ENCODE measurements around the gene MAX. TPM values are rescaled to one million over a fixed set of nuclear protein-coding genes. Genes with fewer than 3 reads are reported as not detected.

The MAX gene
- polyA plus RNA-seq, 4 donors: 42.9 to 127 (median 71.0) TPM

DNA sequence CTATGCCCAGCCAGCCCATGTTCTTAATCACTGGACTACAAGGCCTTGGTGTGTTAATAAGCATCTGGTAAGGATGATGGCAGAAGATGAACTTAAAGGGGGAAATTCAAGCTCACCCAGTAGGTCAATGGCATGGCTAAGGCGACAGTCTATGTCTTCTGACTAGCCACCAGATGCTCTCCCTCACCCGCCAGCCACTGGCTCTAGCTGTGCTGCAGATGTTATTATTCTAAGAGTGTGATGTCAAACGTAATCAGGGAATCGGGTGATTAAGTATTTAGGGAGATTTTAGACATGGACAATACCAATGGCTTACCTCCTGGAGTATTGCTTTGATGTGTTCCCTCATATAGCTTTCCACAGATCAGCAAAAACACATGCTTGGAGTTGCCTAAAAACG, 39.2 kb upstream of the MAX start:
- FAIRE-seq: no peak
- no peaks in the 10 kb centered on the region for H3K27me3 ChIP-seq (ENCODE audit: control insufficient read depth in 3 of 3, insufficient read depth in 3 of 3, low read length in 3 of 3)
- no peaks in the 10 kb centered on the region for H3K36me3 ChIP-seq (ENCODE audit: control insufficient read depth in 3 of 3, insufficient read depth in 2 of 3, low read depth in 1 of 3, low read length in 3 of 3)
- no peak for DNase-seq
- no peak overlapping the region for H3K27ac ChIP-seq (ENCODE audit: low read depth in 1 of 3, low read length in 2 of 3)
- no peaks in the 10 kb centered on the region for H3K9me3 ChIP-seq (ENCODE audit: control insufficient read depth in 2 of 2, insufficient read depth in 1 of 2, low read depth in 1 of 2, low read length in 1 of 2)
- H3K4me1 ChIP-seq (ENCODE audit: control insufficient read depth in 3 of 3, insufficient read depth in 2 of 3, low read depth in 1 of 3, low read length in 2 of 3): peaks cover 0 to 10% (median 0%) of the 10 kb centered on the region in 3 donors
- 78 to 88% (median 79%) methylated on average over 5 of the region's 5 CpGs for WGBS, 3 donors
- no peak overlapping the region for H3K4me3 ChIP-seq (ENCODE audit: low read depth in 1 of 3, low read length in 3 of 3)

DNA sequence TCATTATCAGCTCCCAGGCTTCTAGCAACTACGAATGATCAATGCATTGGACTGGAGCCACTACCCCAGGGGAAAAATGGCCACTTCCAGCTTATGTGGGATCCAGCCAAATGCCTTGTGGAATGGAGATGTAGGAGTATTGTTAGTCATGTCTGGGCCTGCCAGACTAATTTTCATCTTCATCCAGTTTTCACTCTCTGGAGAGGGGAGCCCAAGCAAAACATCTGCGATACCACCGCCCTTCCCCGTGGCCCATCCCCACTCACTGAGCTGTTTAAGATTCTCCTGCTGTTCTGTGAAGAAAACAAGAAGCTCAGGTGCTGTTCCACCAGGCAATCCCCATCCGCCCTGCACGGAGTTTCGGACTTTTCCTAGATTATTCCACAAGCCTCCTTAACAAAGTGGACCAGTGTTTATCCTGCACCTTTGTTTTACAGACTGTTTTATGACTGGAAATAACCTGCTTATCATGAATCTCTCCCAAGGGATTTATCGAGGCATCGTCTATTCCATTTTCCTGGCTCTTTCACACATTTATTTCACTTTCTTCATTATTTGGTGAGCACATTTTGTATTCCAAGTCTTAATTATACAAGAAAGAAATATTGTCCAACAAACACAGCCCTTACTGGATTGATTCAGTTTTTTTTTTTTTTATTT, 35.5 kb upstream of the MAX start:
- Histone ChIP-seq H3K27me3 (ENCODE audit: control insufficient read depth in 3 of 3, insufficient read depth in 3 of 3, low read length in 3 of 3) (no peaks in the 10 kb centered on the region), H3K36me3 (ENCODE audit: control insufficient read depth in 3 of 3, insufficient read depth in 2 of 3, low read depth in 1 of 3, low read length in 3 of 3) (no peaks in the 10 kb centered on the region), H3K9me3 (ENCODE audit: control insufficient read depth in 2 of 2, insufficient read depth in 1 of 2, low read depth in 1 of 2, low read length in 1 of 2) (peaks cover 0 to 4% of the 10 kb centered on the region in 2 donors), H3K4me1 (ENCODE audit: control insufficient read depth in 3 of 3, insufficient read depth in 2 of 3, low read depth in 1 of 3, low read length in 2 of 3) (peaks cover 0 to 35% (median 0%) of the 10 kb centered on the region in 3 donors), H3K4me3 (ENCODE audit: low read depth in 1 of 3, low read length in 3 of 3) (no peak overlapping the region), H3K27ac (ENCODE audit: low read depth in 1 of 3, low read length in 2 of 3) (no peak overlapping the region)
- DNase-seq (peak; percentile 22 to 48), FAIRE-seq (no peak)
- 24 to 66% (median 47%) methylated on average over 9 of the region's 9 CpGs for WGBS, 3 donors

DNA sequence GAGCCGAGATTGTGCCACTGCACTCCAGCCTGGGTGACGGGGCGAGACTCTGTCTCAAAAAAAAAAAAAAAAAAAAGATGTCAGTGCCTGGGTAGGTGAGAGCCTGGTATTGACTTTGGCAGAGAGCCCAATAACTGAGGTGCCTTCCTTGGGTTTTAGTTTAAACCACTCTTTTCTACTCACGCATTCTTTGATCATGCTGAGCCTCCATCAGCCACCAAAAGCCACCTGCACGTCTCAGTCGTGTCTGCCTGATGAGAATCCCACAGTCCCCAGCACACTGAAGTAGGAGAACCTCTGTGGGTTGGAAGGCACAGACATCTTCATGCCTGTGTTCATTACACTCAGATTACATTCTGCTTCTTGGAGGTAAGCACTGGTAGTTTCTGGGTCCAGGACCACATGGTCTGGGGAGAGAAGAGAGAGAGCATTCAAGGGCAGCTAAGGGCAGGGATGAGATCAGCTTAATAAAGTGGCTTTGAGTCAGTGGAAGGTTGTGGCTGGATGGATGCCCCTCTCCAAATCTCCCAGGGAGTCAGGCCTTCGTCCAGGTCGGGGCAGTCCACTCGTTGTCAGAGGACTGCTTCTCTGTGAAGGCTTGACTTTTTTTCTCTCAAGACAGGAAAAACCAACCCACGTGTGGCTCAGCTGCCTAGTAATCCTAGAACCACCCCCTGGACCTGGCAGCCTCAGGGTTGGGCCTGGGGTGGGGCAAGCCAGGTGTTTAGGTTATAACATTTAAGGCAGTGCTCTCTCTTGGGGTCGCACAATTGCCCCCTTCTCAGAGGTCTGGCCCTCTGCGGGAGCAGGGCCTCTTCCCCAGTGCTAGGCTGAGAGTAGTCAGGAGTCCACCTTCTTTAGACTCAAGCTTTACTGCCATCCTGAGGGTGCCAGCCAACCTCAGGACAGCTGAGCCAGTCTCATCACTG, 32.6 kb upstream of the MAX start:
- Histone ChIP-seq H3K4me3 (ENCODE audit: low read depth in 1 of 3, low read length in 3 of 3) (no peak overlapping the region), H3K4me1 (ENCODE audit: control insufficient read depth in 3 of 3, insufficient read depth in 2 of 3, low read depth in 1 of 3, low read length in 2 of 3) (peaks cover 0 to 58% (median 0%) of the 10 kb centered on the region in 3 donors), H3K36me3 (ENCODE audit: control insufficient read depth in 3 of 3, insufficient read depth in 2 of 3, low read depth in 1 of 3, low read length in 3 of 3) (no peaks in the 10 kb centered on the region), H3K27me3 (ENCODE audit: control insufficient read depth in 3 of 3, insufficient read depth in 3 of 3, low read length in 3 of 3) (no peaks in the 10 kb centered on the region), H3K9me3 (ENCODE audit: control insufficient read depth in 2 of 2, insufficient read depth in 1 of 2, low read depth in 1 of 2, low read length in 1 of 2) (peaks cover 0 to 4% of the 10 kb centered on the region in 2 donors), H3K27ac (ENCODE audit: low read depth in 1 of 3, low read length in 2 of 3) (peak overlapping the region in 1 of 3 donors; percentile 61)
- 19 to 59% (median 31%) methylated on average over 11 to 12 of the region's 12 CpGs for WGBS, 3 donors
- FAIRE-seq: no peak
- DNase-seq: peak; percentile 45 to 55

DNA sequence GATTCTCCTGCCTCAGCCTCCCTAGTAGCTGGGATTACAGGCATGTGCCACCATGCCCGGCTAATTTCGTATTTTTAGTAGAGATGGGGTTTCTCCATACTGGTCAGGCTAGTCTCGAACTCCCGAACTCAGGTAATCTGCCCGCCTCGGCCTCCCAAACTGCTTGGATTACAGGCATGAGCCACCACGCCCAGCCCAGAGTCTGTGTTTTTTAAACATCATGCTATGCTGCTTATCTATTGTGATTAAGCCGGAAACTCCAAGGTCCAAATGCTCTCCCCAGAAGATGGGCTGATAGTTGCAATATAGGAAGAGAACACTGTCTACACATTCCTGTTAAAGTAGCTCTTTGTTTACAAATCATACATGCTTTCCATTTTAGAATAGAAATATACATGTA, 30.5 kb upstream of the MAX start:
- peaks cover 0 to 4% of the 10 kb centered on the region in 2 donors for H3K9me3 ChIP-seq (ENCODE audit: control insufficient read depth in 2 of 2, insufficient read depth in 1 of 2, low read depth in 1 of 2, low read length in 1 of 2)
- peak overlapping the region in 1 of 3 donors; percentile 95 for H3K27ac ChIP-seq (ENCODE audit: low read depth in 1 of 3, low read length in 2 of 3)
- no peak overlapping the region for H3K4me3 ChIP-seq (ENCODE audit: low read depth in 1 of 3, low read length in 3 of 3)
- no peaks in the 10 kb centered on the region for H3K27me3 ChIP-seq (ENCODE audit: control insufficient read depth in 3 of 3, insufficient read depth in 3 of 3, low read length in 3 of 3)
- peaks cover 0 to 53% (median 0%) of the 10 kb centered on the region in 3 donors for H3K4me1 ChIP-seq (ENCODE audit: control insufficient read depth in 3 of 3, insufficient read depth in 2 of 3, low read depth in 1 of 3, low read length in 2 of 3)
- FAIRE-seq (no peak), DNase-seq (peak; percentile 85 to 88)
- H3K36me3 ChIP-seq (ENCODE audit: control insufficient read depth in 3 of 3, insufficient read depth in 2 of 3, low read depth in 1 of 3, low read length in 3 of 3): no peaks in the 10 kb centered on the region
- WGBS, 3 donors: 28 to 73% (median 54%) methylated on average over 8 of the region's 8 CpGs

DNA sequence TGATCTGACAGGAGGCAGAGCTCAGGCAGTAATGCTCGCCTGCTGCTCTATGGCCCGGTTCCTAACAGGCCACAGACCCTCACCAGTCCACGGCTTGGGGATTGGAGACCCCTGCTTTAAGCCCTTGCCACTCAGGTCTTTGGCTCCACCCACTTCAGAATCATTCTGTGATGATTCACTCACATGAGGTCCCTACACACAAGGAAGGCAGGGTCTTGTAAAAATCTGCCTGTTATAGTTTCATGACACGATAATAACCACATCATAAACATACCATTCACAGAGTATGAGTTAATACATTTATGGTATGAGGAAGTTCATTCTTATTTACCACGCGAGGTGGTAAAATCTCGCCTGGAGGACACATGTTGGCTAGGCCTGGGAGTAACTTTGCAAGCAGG, 29.0 kb upstream of the MAX start:
- FAIRE-seq (no peak), DNase-seq (peak; percentile 91)
- H3K27ac ChIP-seq (ENCODE audit: low read depth in 1 of 3, low read length in 2 of 3): peak overlapping the region; percentile 16 to 95 (median 64)
- peaks cover 0 to 4% of the 10 kb centered on the region in 2 donors for H3K9me3 ChIP-seq (ENCODE audit: control insufficient read depth in 2 of 2, insufficient read depth in 1 of 2, low read depth in 1 of 2, low read length in 1 of 2)
- H3K36me3 ChIP-seq (ENCODE audit: control insufficient read depth in 3 of 3, insufficient read depth in 2 of 3, low read depth in 1 of 3, low read length in 3 of 3): no peaks in the 10 kb centered on the region
- H3K4me1 ChIP-seq (ENCODE audit: control insufficient read depth in 3 of 3, insufficient read depth in 2 of 3, low read depth in 1 of 3, low read length in 2 of 3): peaks cover 0 to 49% (median 0%) of the 10 kb centered on the region in 3 donors
- 8 to 57% (median 27%) methylated on average over 7 of the region's 7 CpGs for WGBS, 3 donors
- H3K4me3 ChIP-seq (ENCODE audit: low read depth in 1 of 3, low read length in 3 of 3): no peak overlapping the region
- H3K27me3 ChIP-seq (ENCODE audit: control insufficient read depth in 3 of 3, insufficient read depth in 3 of 3, low read length in 3 of 3): no peaks in the 10 kb centered on the region

DNA sequence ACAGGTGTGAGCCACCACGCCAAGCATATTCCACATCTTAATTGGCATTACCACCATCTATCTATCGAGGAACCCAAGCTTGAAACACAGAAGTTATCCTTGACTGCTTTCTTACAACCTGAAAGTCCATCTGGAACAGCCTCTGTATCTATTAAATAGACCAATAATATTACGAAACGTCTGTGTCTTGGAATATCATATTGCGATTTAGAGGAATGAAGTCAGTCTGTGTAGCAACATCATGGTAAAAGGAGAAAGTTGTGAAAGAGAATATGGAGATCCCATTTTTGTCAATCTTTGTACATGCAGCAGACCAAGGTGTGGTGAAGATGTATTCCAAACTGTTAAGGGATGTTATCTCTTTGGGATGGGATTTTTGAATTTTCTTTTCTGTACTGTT, 25.8 kb upstream of the MAX start:
- WGBS, 3 donors: 77 to 87% (median 84%) methylated on average over 5 of the region's 5 CpGs
- H3K9me3 ChIP-seq (ENCODE audit: control insufficient read depth in 2 of 2, insufficient read depth in 1 of 2, low read depth in 1 of 2, low read length in 1 of 2): no peaks in the 10 kb centered on the region
- FAIRE-seq: no peak

DNA sequence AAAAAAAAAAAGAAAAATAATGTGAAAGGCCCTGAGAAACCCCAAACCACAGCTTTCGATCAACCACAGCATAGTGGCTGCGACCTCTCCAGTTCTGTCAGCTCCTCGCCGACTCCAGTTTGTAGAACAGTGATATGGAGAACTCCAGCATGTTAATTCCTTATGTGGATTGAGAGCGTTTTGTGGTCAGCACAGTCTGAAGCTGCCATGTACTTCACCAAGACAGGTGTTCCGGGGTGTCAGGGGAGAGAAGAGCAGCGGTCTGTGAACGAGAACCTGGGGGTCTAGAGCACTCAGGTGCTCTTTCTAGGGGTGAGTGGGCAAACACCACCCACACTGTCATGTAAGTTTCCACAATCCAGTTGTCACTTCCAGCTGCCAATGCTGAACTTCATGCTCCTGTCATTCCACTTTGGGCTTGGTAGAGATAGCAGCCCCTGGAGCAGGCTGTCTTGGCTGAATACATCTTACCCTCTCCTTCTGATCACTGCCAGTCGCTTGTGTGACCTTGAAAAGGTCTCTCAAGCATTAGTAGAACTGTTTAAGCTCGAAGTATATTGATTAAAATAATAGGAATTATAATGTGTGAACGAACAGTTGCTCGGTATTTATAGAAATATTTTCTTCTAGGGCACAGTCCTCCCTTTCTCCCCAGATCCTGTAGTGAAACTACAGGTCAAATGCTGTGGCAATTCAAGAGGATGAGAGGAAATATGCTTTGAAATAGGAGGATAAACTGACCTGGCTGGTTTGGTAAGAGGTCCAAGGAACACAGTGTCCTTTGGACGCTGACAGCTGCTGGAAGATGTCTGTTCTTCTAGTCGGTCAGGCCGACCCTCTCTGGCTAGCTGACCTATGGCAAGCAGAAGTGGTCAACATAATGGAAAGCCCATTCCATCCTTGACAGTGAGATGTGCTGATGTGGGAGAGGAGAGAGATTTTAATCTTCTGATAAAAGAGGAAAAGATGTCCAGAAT, 15.7 kb upstream of the MAX start:
- peak in 1 of 2 donors; percentile 56 for DNase-seq
- WGBS, 3 donors: 54 to 70% (median 58%) methylated on average over 15 of the region's 15 CpGs
- H3K27me3 ChIP-seq (ENCODE audit: control insufficient read depth in 3 of 3, insufficient read depth in 3 of 3, low read length in 3 of 3): no peaks in the 10 kb centered on the region
- no peak overlapping the region for H3K4me3 ChIP-seq (ENCODE audit: low read depth in 1 of 3, low read length in 3 of 3)
- no peak overlapping the region for H3K27ac ChIP-seq (ENCODE audit: low read depth in 1 of 3, low read length in 2 of 3)
- no peaks in the 10 kb centered on the region for H3K36me3 ChIP-seq (ENCODE audit: control insufficient read depth in 3 of 3, insufficient read depth in 2 of 3, low read depth in 1 of 3, low read length in 3 of 3)
- peaks cover 0 to 2% of the 10 kb centered on the region in 2 donors for H3K9me3 ChIP-seq (ENCODE audit: control insufficient read depth in 2 of 2, insufficient read depth in 1 of 2, low read depth in 1 of 2, low read length in 1 of 2)
- H3K4me1 ChIP-seq (ENCODE audit: control insufficient read depth in 3 of 3, insufficient read depth in 2 of 3, low read depth in 1 of 3, low read length in 2 of 3): no peaks in the 10 kb centered on the region
- no peak for FAIRE-seq

More for the DNA sequence above, 25.8 kb upstream of the MAX start:
- peaks cover 0 to 27% (median 0%) of the 10 kb centered on the region in 3 donors for H3K4me1 ChIP-seq (ENCODE audit: control insufficient read depth in 3 of 3, insufficient read depth in 2 of 3, low read depth in 1 of 3, low read length in 2 of 3)
- no peak overlapping the region for H3K4me3 ChIP-seq (ENCODE audit: low read depth in 1 of 3, low read length in 3 of 3)
- no peaks in the 10 kb centered on the region for H3K27me3 ChIP-seq (ENCODE audit: control insufficient read depth in 3 of 3, insufficient read depth in 3 of 3, low read length in 3 of 3)
- no peaks in the 10 kb centered on the region for H3K36me3 ChIP-seq (ENCODE audit: control insufficient read depth in 3 of 3, insufficient read depth in 2 of 3, low read depth in 1 of 3, low read length in 3 of 3)
- DNase-seq: no peak
- no peak overlapping the region for H3K27ac ChIP-seq (ENCODE audit: low read depth in 1 of 3, low read length in 2 of 3)

DNA sequence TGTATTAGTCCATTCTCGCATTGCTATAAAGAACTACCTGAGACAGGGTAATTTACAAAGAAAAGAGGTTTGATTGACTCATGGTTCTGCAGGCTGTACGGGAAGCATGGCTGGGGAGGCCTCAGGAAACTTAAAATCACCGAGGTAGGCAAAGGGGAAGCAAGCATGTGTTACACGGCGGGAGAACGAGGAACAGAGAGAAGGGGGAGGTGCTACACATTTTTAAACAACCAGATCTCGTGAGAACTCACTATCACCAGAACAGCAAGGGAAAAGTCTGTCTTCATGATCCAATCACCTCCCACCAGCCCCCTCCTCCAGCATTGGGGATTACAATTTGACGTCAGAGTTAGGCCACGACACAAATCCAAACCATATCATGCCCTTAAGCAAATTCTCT, 13.3 kb upstream of the MAX start:
- 72 to 86% (median 81%) methylated on average over 9 of the region's 9 CpGs for WGBS, 3 donors

More for the DNA sequence above, 13.3 kb upstream of the MAX start:
- Histone ChIP-seq H3K27me3 (ENCODE audit: control insufficient read depth in 3 of 3, insufficient read depth in 3 of 3, low read length in 3 of 3) (no peaks in the 10 kb centered on the region), H3K4me3 (ENCODE audit: low read depth in 1 of 3, low read length in 3 of 3) (no peak overlapping the region), H3K4me1 (ENCODE audit: control insufficient read depth in 3 of 3, insufficient read depth in 2 of 3, low read depth in 1 of 3, low read length in 2 of 3) (no peaks in the 10 kb centered on the region), H3K36me3 (ENCODE audit: control insufficient read depth in 3 of 3, insufficient read depth in 2 of 3, low read depth in 1 of 3, low read length in 3 of 3) (no peaks in the 10 kb centered on the region), H3K27ac (ENCODE audit: low read depth in 1 of 3, low read length in 2 of 3) (no peak overlapping the region), H3K9me3 (ENCODE audit: control insufficient read depth in 2 of 2, insufficient read depth in 1 of 2, low read depth in 1 of 2, low read length in 1 of 2) (no peaks in the 10 kb centered on the region)
- DNase-seq (no peak), FAIRE-seq (no peak)
